SK-N-SH treated with all-trans-retinoic acid at 6 μM for 48 hours (cell line): ENCODE measurements around the gene FFAR2.

Experiments
- ATAC-seq: fragments of 200-7000 bp; cut with Tn5 transposase; 3 replicates; pipeline ENCODE4 v1.9.1; 2020; ENCODE audit warnings: mild to moderate bottlenecking, moderate library complexity
- ARNTL ChIP-seq: fragments of 450-650 bp; formaldehyde crosslinking; IDR thresholded peaks from 2 replicates; pipeline ENCODE4 v1.5.0; 2020; ENCODE audit warnings: low read depth, mild to moderate bottlenecking, moderate library complexity, borderline replicate concordance
- BACH2 ChIP-seq: fragments of 250-450 bp; sonication (Bioruptor Pico); IDR thresholded peaks from 2 replicates; pipeline ENCODE4 v1.9.0; 2021; ENCODE audit warnings: mild to moderate bottlenecking, borderline replicate concordance
- CSDC2 ChIP-seq: fragments of 250-450 bp; sonication (Bioruptor Pico); IDR thresholded peaks from 2 replicates; pipeline ENCODE4 v1.5.0; 2020; ENCODE audit warnings: mild to moderate bottlenecking, moderate library complexity
- ESRRG ChIP-seq: fragments of 250-450 bp; sonication (Bioruptor Pico); IDR thresholded peaks from 2 replicates; pipeline ENCODE4 v1.6.1; 2021; ENCODE audit warnings: mild to moderate bottlenecking
- GLIS3 ChIP-seq: fragments of 250-450 bp; sonication (Bioruptor Pico); IDR thresholded peaks from 2 replicates; pipeline ENCODE4 v1.5.0; 2020; ENCODE audit warnings: mild to moderate bottlenecking, moderate library complexity
- ISL1 ChIP-seq: fragments of 250-450 bp; sonication (Bioruptor Pico); IDR thresholded peaks from 2 replicates; pipeline ENCODE4 v2.1.2; 2022; ENCODE audit warnings: mild to moderate bottlenecking, moderate library complexity
- OSR1 ChIP-seq: fragments of 250-450 bp; sonication (Bioruptor Pico); IDR thresholded peaks from 2 replicates; pipeline ENCODE4 v1.8.0; 2022; ENCODE audit warnings: moderate library complexity, mild to moderate bottlenecking, inconsistent platforms
- PPARA ChIP-seq: fragments of 250-450 bp; sonication (Bioruptor Pico); IDR thresholded peaks from 2 replicates; pipeline ENCODE4 v1.5.0; 2020; ENCODE audit warnings: mild to moderate bottlenecking, borderline replicate concordance
- RARB ChIP-seq: fragments of 250-450 bp; sonication (Bioruptor Pico); IDR thresholded peaks from 2 replicates; pipeline ENCODE4 v1.8.0; 2021; ENCODE audit warnings: mild to moderate bottlenecking, moderate library complexity
- SNAI2 ChIP-seq: fragments of 250-450 bp; sonication (Bioruptor Pico); IDR thresholded peaks from 2 replicates; pipeline ENCODE4 v1.5.0; 2020; ENCODE audit warnings: mild to moderate bottlenecking, moderate library complexity
- TOX ChIP-seq: fragments of 250-450 bp; sonication (Bioruptor Pico); IDR thresholded peaks from 2 replicates; pipeline ENCODE4 v1.8.0; 2021; ENCODE audit warnings: mild to moderate bottlenecking, moderate library complexity, borderline replicate concordance
- ZC3H10 ChIP-seq: fragments of 250-450 bp; sonication (Bioruptor Pico); IDR thresholded peaks from 2 replicates; pipeline ENCODE4 v1.5.1; 2021; ENCODE audit warnings: mild to moderate bottlenecking, moderate library complexity
- ZFP30 ChIP-seq: fragments of 450-650 bp; formaldehyde crosslinking; IDR thresholded peaks from 2 replicates; pipeline ENCODE4 v1.5.0; 2022; ENCODE audit warnings: mild to moderate bottlenecking, moderate library complexity
- ZNF565 ChIP-seq: fragments of 450-650 bp; formaldehyde crosslinking; conservative IDR thresholded peaks from 2 replicates; pipeline ENCODE4 v1.5.0; 2020; ENCODE audit warnings: low read depth, mild to moderate bottlenecking, moderate library complexity
- ZNF70 ChIP-seq: fragments of 450-650 bp; formaldehyde crosslinking; IDR thresholded peaks from 2 replicates; pipeline ENCODE4 v1.5.0; 2020; ENCODE audit warnings: mild to moderate bottlenecking, moderate library complexity
- ZNF8 ChIP-seq: fragments of 450-650 bp; formaldehyde crosslinking; IDR thresholded peaks from 2 replicates; pipeline ENCODE4 v1.5.0; 2020; ENCODE audit warnings: mild to moderate bottlenecking, moderate library complexity
- TF ChIP-seq, protein P1 (sequence below): fragments of 250-450 bp; sonication (Bioruptor Pico); IDR thresholded peaks from 2 replicates; pipeline ENCODE4 v1.8.0; 2021; ENCODE audit warnings: low read depth, mild to moderate bottlenecking, moderate library complexity, borderline replicate concordance
- TF ChIP-seq, protein P2 (sequence below): fragments of 250-450 bp; sonication (Bioruptor Pico); IDR thresholded peaks from 2 replicates; pipeline ENCODE4 v1.8.0; 2020; ENCODE audit warnings: mild to moderate bottlenecking, moderate library complexity, borderline replicate concordance
- TF ChIP-seq, protein P3 (sequence below): fragments of 250-450 bp; sonication (Bioruptor Pico); IDR thresholded peaks from 2 replicates; pipeline ENCODE4 v1.5.1; 2021; ENCODE audit warnings: mild to moderate bottlenecking, moderate library complexity
- TF ChIP-seq, protein P4 (sequence below): fragments of 250-450 bp; sonication (Bioruptor Pico); IDR thresholded peaks from 2 replicates; pipeline ENCODE4 v1.5.0; 2020; ENCODE audit warnings: mild to moderate bottlenecking, moderate library complexity

The FFAR2 gene

DNA sequence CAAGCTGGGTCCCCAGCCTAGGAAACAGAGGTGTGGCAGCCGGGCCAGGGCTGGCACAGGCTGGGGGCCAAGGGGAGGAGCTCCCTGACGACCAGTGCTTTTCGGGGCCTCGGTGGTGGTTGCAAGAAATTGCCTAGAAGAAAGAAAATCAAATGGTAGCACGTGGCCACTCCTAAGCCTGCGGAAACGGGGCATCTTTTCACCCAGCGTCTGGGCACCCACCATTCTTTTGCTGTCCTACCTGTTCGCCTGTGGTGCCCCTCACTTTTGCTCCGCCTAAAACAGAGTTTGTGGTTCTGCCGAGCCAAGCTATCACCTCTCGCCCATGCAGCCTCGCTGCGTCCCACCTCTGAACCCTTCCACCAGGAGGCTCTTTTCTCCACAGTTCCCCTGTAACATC lies 49.3 kb downstream of the FFAR2 start:
- no peak for ATAC-seq
- TF ChIP-seq ZC3H10 (CRISPR knock-in tag) (no peak), GLIS3 (no peak), TOX (CRISPR knock-in tag) (no peak), RARB (CRISPR knock-in tag) (no peak), PPARA (CRISPR knock-in tag) (no peak), ZNF565 (CRISPR knock-in tag) (no peak), ISL1 (no peak), ARNTL (CRISPR knock-in tag) (no peak), ZNF8 (CRISPR knock-in tag) (no peak), BACH2 (CRISPR knock-in tag) (no peak), ZFP30 (CRISPR knock-in tag) (no peak), CSDC2 (CRISPR knock-in tag) (no peak), SNAI2 (no peak), ZNF70 (no peak), OSR1 (no peak)
- TF ChIP-seq, protein P1, sequence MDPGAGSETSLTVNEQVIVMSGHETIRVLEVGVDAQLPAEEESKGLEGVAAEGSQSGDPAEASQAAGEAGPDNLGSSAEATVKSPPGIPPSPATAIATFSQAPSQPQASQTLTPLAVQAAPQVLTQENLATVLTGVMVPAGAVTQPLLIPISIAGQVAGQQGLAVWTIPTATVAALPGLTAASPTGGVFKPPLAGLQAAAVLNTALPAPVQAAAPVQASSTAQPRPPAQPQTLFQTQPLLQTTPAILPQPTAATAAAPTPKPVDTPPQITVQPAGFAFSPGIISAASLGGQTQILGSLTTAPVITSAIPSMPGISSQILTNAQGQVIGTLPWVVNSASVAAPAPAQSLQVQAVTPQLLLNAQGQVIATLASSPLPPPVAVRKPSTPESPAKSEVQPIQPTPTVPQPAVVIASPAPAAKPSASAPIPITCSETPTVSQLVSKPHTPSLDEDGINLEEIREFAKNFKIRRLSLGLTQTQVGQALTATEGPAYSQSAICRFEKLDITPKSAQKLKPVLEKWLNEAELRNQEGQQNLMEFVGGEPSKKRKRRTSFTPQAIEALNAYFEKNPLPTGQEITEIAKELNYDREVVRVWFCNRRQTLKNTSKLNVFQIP (CRISPR knock-in tag): no peak
- TF ChIP-seq, protein P2, sequence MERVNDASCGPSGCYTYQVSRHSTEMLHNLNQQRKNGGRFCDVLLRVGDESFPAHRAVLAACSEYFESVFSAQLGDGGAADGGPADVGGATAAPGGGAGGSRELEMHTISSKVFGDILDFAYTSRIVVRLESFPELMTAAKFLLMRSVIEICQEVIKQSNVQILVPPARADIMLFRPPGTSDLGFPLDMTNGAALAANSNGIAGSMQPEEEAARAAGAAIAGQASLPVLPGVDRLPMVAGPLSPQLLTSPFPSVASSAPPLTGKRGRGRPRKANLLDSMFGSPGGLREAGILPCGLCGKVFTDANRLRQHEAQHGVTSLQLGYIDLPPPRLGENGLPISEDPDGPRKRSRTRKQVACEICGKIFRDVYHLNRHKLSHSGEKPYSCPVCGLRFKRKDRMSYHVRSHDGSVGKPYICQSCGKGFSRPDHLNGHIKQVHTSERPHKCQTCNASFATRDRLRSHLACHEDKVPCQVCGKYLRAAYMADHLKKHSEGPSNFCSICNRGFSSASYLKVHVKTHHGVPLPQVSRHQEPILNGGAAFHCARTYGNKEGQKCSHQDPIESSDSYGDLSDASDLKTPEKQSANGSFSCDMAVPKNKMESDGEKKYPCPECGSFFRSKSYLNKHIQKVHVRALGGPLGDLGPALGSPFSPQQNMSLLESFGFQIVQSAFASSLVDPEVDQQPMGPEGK: no peak
- TF ChIP-seq, protein P3, sequence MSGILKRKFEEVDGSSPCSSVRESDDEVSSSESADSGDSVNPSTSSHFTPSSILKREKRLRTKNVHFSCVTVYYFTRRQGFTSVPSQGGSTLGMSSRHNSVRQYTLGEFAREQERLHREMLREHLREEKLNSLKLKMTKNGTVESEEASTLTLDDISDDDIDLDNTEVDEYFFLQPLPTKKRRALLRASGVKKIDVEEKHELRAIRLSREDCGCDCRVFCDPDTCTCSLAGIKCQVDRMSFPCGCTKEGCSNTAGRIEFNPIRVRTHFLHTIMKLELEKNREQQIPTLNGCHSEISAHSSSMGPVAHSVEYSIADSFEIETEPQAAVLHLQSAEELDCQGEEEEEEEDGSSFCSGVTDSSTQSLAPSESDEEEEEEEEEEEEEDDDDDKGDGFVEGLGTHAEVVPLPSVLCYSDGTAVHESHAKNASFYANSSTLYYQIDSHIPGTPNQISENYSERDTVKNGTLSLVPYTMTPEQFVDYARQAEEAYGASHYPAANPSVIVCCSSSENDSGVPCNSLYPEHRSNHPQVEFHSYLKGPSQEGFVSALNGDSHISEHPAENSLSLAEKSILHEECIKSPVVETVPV (CRISPR knock-in tag): no peak
- TF ChIP-seq, all 23 proteins: peak for 0

DNA sequence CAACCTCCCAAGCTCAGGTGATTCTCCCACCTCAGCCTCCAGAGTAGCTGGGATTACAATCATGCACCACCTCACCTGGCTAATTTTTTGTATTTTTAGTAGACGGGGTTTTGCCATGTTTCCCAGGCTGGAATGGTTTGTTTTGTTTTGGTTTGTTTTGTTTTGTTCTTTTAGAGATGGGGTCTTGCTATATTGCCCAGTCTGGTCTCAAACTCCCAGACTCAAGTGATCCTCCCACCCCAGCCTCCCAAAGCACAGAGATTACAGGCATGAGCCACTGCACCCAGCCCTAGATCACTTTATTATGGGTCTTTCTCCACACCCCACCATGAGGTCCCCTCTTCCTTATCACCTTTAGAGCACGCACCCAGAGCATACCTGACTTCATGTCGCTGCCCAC lies 50.2 kb downstream of the FFAR2 start:
- TF ChIP-seq, protein P2: no peak
- TF ChIP-seq GLIS3 (no peak), ARNTL (CRISPR knock-in tag) (no peak), ESRRG (CRISPR knock-in tag) (no peak), ZNF8 (CRISPR knock-in tag) (no peak), ZFP30 (CRISPR knock-in tag) (no peak)
- TF ChIP-seq, protein P1 (CRISPR knock-in tag): no peak

DNA sequence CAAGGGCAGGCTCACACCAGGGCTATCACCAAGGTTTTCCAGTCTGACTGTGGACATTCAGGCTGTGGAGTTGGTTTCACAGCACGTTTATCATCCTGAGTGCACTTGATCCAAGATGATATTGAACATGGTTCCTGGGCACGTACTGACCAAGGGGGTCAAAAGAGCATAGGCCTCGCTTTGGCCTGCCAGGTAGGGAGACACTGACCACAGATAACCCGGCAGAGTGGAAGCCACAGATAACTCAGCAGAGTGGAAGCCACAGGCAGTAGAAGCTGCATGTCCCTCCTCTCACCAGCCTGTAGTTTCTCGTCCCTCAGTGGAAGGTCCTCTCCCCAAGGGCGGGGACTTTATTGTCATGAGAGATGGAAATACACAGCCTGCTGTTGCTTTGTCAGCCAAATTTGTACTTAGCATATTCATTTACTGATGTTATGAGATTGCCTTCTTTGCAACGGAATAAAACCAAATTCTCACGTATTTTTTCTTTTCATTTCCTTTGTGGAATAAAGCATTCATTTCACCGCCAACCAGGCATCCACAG lies 51.0 kb downstream of the FFAR2 start:
- ATAC-seq: no peak
- no peak for TF ChIP-seq ZNF70
- TF ChIP-seq ARNTL (CRISPR knock-in tag): no peak
- TF ChIP-seq, protein P4, sequence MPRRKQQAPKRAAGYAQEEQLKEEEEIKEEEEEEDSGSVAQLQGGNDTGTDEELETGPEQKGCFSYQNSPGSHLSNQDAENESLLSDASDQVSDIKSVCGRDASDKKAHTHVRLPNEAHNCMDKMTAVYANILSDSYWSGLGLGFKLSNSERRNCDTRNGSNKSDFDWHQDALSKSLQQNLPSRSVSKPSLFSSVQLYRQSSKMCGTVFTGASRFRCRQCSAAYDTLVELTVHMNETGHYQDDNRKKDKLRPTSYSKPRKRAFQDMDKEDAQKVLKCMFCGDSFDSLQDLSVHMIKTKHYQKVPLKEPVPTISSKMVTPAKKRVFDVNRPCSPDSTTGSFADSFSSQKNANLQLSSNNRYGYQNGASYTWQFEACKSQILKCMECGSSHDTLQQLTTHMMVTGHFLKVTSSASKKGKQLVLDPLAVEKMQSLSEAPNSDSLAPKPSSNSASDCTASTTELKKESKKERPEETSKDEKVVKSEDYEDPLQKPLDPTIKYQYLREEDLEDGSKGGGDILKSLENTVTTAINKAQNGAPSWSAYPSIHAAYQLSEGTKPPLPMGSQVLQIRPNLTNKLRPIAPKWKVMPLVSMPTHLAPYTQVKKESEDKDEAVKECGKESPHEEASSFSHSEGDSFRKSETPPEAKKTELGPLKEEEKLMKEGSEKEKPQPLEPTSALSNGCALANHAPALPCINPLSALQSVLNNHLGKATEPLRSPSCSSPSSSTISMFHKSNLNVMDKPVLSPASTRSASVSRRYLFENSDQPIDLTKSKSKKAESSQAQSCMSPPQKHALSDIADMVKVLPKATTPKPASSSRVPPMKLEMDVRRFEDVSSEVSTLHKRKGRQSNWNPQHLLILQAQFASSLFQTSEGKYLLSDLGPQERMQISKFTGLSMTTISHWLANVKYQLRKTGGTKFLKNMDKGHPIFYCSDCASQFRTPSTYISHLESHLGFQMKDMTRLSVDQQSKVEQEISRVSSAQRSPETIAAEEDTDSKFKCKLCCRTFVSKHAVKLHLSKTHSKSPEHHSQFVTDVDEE (CRISPR knock-in tag): no peak
- TF ChIP-seq ZNF565 (CRISPR knock-in tag): no peak
- TF ChIP-seq CSDC2 (CRISPR knock-in tag): no peak
- no peak for TF ChIP-seq ZC3H10 (CRISPR knock-in tag)
- no peak for TF ChIP-seq TOX (CRISPR knock-in tag)
- TF ChIP-seq ESRRG (CRISPR knock-in tag): no peak
- no peak for TF ChIP-seq ZNF8 (CRISPR knock-in tag)
- no peak for TF ChIP-seq GLIS3
- TF ChIP-seq, protein P1 (CRISPR knock-in tag): no peak

More for the DNA sequence above, 50.2 kb downstream of the FFAR2 start:
- ATAC-seq: no peak
